ENCODE data around the gene BACH2.
"Not testable (repeated sequence)": the region's sequence is repeated elsewhere in the genome, so short reads cannot be mapped to it uniquely, and the experiment has no call there.

Gene BACH2

DNA sequence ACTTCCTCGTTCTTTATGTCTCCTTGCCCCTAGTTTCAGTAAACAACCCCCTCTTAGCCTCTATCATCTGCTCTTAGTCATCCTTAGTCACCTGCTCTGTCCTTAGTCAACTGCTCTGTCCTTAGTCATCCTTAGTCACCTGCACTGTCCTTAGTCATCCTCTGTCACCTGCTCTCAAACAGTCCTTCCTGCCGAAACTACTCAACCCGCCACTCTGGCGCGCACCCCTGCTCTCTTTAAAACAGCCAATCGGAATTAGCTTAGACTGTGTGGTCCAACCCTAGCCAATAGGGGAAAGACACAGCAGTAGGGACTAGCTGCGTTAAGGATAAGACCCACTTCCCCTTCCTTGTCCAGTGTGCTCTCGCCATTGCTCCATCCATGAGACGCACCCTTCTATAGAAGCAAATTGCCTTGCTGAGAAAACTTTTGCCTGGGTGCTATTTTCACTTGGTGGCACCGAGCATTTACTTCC lies 73.9 kb downstream of the BACH2 start:
- peaks cover 27% of the 10 kb centered on the region for H3K4me1 Mint-ChIP-seq
- H3K4me3 Mint-ChIP-seq = no peak overlapping the region
- peaks cover 5% of the 10 kb centered on the region for H3K9me3 Mint-ChIP-seq
- H3K27me3 Mint-ChIP-seq = no peaks in the 10 kb centered on the region
- peak overlapping the region; percentile 35 for H3K27ac Mint-ChIP-seq
- peak; percentile 50 for ATAC-seq
- H3K36me3 Mint-ChIP-seq = peaks cover 9% of the 10 kb centered on the region

DNA sequence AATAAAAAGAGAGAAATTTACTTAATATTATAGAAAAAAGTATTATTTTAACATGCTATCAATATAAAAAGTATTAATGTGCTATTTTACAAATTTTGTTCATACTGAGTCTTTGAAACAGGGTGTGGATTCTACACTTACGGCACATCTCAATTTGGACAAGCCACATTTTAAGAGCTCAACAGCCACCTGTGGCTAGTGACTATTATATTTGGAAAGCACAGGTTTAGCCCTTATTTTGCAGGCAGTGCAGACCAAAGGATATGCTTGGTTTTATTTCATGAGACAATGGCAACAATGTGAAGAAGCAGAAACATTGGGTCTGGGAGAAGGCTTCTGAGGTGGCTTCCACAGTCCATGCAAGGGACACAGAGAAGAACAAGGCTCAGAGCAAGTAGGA lies 74.6 kb downstream of the BACH2 start:
- H3K4me1 Mint-ChIP-seq = peaks cover 20% of the 10 kb centered on the region
- H3K9me3 Mint-ChIP-seq = peaks cover 5% of the 10 kb centered on the region
- H3K4me3 Mint-ChIP-seq = no peak overlapping the region
- H3K36me3 Mint-ChIP-seq = peaks cover 9% of the 10 kb centered on the region
- no peak for ATAC-seq
- H3K27ac Mint-ChIP-seq = peak overlapping the region; percentile 35
- no peaks in the 10 kb centered on the region for H3K27me3 Mint-ChIP-seq

DNA sequence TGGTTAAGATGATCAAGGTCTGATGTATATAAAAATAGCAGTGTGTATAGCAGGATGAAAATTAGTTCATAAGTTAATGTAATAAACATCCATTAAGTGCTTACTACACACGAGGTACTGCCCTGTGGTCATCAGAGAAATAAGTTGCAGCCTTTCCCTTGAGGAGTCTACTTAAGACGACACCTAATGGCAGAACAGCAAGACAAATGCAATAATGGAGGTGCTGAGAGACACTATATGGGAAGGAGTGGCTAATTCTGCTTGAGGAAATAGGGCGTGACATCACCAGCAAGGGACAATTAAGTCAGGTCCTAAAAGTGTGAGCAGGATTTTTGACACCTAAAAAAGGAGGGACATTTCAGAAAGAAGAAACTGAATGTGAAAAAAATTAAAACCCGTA lies 75.2 kb downstream of the BACH2 start:
- Mint-ChIP-seq H3K27me3 (no peaks in the 10 kb centered on the region), H3K9me3 (peaks cover 5% of the 10 kb centered on the region), H3K36me3 (peaks cover 9% of the 10 kb centered on the region), H3K4me3 (no peak overlapping the region), H3K4me1 (peaks cover 18% of the 10 kb centered on the region), H3K27ac (peak overlapping the region; percentile 35)
- ATAC-seq = no peak

DNA sequence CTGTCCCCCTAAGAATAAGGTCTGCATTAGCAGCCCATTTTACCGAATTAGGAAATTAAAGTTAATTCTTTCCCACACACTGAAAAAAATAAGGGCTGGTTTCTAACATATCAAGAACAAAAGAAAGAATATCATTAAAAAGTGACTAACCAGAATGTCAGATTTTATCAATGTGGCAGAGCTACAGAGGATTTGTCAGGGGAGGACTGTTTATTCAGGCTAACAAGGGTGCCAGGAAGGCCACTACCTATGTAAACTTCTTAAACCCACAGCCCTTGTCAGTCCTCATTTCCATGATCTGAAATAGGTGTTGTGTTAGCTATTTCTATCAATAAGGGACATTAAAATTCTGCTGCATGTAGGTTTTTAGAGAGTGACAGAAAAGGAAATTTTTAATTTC lies 76.4 kb downstream of the BACH2 start:
- Mint-ChIP-seq H3K27ac (no peak overlapping the region), H3K27me3 (no peaks in the 10 kb centered on the region), H3K4me1 (peaks cover 18% of the 10 kb centered on the region), H3K36me3 (peaks cover 9% of the 10 kb centered on the region), H3K4me3 (no peak overlapping the region), H3K9me3 (peaks cover 5% of the 10 kb centered on the region)
- no peak for ATAC-seq

DNA sequence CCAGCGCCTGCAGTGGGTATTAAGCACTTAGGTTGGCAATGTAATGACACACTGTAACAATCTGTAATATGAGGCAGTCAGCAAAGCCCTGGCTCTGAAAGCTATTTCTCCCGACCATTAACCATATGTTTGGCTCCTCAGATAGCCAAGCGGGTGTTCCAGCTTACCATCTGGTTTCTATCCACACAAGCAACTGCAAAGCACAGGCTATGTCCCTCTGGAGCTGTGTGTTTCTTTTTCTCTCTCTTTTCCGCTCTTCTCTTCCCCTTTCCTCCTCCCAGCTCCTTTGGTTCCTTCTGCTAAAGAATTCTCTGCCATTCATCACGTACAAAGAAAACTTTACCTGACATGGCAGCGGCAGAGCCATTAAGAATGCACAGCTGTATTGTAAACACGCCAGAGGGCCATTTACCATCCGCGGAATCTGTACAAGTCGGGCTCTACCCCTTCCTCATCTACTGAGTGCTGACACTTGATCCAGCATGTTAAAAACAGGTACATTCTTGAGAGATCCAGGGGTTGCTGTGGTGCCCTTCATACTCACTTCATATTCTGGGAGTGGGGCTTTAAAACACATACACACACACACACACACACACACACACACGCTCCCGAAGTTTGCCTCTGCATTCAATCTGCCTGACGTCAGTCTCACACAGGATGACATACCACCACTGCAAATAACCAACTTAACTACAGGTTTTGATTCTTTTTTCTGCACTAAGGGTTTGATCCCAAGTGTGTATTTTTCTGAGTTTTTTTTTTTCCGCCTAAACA lies 77.2 kb downstream of the BACH2 start:
- Mint-ChIP-seq H3K36me3 (peaks cover 9% of the 10 kb centered on the region), H3K9me3 (peaks cover 5% of the 10 kb centered on the region), H3K27me3 (no peaks in the 10 kb centered on the region), H3K27ac (no peak overlapping the region), H3K4me3 (no peak overlapping the region), H3K4me1 (peaks cover 19% of the 10 kb centered on the region)
- no peak for ATAC-seq

DNA sequence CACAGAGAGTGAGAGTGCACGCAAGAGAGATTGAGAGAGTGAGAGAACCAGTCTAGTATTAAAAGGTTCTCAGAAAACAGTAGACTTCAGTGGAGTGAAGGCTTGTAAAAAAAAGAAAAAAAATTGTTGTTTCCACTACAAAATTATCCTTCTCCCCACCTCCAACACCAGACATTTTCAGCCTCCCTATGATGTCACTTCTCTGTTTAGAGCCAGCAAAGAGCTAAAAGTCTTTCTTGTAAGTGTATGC lies 77.8 kb downstream of the BACH2 start:
- H3K27me3 Mint-ChIP-seq = no peaks in the 10 kb centered on the region
- peaks cover 9% of the 10 kb centered on the region for H3K36me3 Mint-ChIP-seq
- H3K9me3 Mint-ChIP-seq = peaks cover 5% of the 10 kb centered on the region
- H3K4me1 Mint-ChIP-seq = peaks cover 24% of the 10 kb centered on the region
- no peak overlapping the region for H3K4me3 Mint-ChIP-seq
- H3K27ac Mint-ChIP-seq = no peak overlapping the region
- no peak for ATAC-seq

DNA sequence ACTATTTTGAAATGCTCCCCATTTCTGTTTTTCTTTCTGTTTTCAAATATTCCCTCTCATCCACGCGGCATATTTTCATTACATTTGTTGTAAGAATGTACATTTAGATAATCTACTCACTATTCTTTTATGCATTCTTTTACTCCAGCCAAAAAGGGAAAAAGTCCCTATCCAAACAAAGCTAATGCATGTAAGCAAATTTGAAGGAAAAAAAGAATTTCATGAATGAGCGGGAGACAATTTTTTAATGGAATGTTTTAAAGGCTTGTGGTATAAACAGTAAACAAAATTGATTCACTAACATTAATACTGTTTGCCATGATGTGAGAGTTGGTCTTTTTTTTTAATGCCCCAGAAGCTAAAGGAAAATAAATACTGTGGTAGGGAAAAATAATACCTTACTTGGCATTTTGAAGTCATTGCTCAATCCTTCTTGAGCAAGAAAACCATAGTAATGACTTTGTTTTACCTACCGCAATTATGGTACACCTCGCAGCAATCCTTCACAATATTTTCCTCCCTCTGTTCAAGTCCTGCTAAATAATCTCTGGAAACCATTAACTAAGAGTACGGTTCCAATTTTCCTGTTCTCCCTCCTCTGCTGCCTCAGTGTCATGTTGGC lies 79.0 kb downstream of the BACH2 start:
- Mint-ChIP-seq H3K4me1 (peaks cover 33% of the 10 kb centered on the region), H3K27ac (no peak overlapping the region), H3K36me3 (peaks cover 2% of the 10 kb centered on the region), H3K4me3 (no peak overlapping the region), H3K27me3 (no peaks in the 10 kb centered on the region), H3K9me3 (peaks cover 2% of the 10 kb centered on the region)
- no peak for ATAC-seq

DNA sequence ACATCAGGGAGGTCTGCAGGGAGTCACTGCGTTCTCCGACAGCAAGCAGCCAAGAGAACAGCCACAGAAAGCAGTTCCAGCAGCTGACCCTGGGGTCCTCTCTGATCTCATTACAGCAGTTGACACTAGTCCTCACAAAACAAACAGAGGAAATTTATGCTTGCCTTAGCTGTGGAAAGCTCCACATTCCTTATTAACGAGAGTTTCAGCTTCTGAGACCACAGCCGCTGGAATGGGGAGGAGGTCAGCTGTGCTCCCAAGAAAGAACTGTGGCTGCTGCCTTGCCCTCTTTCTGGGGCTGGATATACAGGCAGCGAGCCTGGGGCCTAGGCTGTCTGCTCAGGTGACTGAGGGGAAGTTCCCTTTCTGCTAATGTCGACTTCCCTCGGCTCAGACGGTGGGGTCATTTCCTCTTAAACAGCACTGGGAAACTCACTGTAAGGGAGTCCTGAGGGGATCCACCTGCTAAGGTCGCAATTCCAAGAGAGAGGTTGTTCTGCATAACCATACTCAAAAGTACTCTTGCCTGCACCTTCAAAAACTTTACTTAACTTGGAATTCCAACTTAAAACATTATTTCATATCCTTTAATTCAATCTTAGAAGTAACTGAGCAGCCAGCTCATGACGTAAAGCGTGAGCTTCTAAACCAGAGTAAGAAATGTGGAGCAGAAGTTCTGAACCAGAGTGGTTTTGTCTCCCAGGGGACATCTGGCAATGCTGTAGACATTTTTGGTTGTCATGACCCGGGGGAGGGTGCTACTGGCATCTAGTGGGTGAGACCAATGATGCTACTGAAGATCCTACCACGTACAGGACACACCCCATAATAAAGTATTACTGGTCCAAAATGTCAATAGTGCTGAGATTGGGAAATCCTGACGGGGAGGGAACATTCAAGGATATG lies 80.3 kb downstream of the BACH2 start:
- no peak overlapping the region for H3K27ac Mint-ChIP-seq
- peak overlapping the region; percentile 68 for H3K4me3 Mint-ChIP-seq
- peak; percentile 94 for ATAC-seq
- no peaks in the 10 kb centered on the region for H3K9me3 Mint-ChIP-seq
- no peaks in the 10 kb centered on the region for H3K36me3 Mint-ChIP-seq
- no peaks in the 10 kb centered on the region for H3K27me3 Mint-ChIP-seq
- peaks cover 31% of the 10 kb centered on the region for H3K4me1 Mint-ChIP-seq

DNA sequence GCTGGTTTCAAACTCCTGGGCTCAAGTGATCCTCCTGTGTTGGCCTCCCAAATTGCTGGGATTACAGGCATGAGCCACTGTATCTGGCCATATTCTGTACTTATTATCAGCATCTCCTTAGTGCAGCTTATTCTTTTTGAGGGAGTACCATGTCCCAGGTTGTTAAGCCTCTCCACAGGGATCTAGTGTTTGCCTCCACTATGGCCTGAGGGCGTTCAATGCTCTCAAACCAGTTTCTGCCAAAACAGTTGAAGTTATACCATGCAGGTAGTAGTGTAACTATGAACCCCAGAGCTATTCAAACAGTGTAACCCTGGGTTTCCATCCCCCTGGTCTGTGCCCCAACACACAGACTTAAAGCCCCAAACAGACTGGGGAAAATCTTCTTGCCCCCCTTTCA lies 81.7 kb downstream of the BACH2 start:
- Mint-ChIP-seq H3K4me1 (peaks cover 34% of the 10 kb centered on the region), H3K27me3 (no peaks in the 10 kb centered on the region)

DNA sequence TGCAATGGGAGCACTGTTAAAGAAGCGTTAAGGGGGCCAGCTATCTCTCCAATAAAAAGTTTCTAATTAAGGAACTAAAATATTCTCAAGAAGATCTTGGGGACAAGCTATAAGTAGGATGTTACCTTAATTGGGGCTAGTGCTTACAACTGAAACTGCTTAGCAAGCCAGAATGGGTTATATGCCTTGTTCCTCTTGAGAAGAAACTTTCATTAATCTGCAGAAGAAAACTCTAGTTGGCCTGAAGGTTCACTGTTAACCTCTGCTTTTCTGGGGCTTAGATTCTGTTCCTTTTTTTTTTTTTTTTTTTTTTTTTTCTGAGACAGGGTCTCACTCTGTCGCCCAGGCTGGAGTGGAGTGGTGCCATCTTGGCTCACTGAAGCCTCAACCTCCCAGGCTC lies 82.2 kb downstream of the BACH2 start:
- no peak overlapping the region for H3K27ac Mint-ChIP-seq
- H3K4me3 Mint-ChIP-seq = no peak overlapping the region
- H3K4me1 Mint-ChIP-seq = peaks cover 34% of the 10 kb centered on the region
- H3K27me3 Mint-ChIP-seq = no peaks in the 10 kb centered on the region
- H3K9me3 Mint-ChIP-seq = no peaks in the 10 kb centered on the region
- H3K36me3 Mint-ChIP-seq = no peaks in the 10 kb centered on the region
- ATAC-seq = peak; percentile 37

More for the DNA sequence above, 81.7 kb downstream of the BACH2 start:
- Mint-ChIP-seq H3K36me3 (no peaks in the 10 kb centered on the region), H3K27ac (no peak overlapping the region), H3K4me3 (no peak overlapping the region), H3K9me3 (no peaks in the 10 kb centered on the region)
- no peak for ATAC-seq

DNA sequence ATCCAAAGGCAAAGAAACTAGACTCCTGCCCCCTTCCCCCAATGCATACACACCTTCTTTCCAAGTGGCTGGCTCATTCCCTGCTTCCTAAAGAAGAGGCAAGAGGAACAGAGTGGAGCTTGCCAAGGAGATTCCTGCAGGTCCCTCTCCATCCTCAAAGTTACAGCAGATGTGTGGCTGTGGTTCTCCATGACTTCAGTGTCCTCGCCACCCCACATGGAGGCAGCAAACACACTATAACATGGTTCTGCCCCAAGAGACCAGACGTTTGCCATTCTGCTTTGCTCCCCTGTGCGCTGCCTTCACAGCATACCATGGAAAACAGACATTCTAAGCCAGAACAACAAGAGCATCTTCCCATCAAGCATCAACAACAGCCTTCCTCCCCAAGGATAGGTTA lies 84.4 kb downstream of the BACH2 start:
- H3K27me3 Mint-ChIP-seq = no peaks in the 10 kb centered on the region
- H3K4me3 Mint-ChIP-seq = no peak overlapping the region
- H3K36me3 Mint-ChIP-seq = no peaks in the 10 kb centered on the region
- H3K9me3 Mint-ChIP-seq = no peaks in the 10 kb centered on the region
- no peak overlapping the region for H3K27ac Mint-ChIP-seq
- peaks cover 44% of the 10 kb centered on the region for H3K4me1 Mint-ChIP-seq
- no peak for ATAC-seq

DNA sequence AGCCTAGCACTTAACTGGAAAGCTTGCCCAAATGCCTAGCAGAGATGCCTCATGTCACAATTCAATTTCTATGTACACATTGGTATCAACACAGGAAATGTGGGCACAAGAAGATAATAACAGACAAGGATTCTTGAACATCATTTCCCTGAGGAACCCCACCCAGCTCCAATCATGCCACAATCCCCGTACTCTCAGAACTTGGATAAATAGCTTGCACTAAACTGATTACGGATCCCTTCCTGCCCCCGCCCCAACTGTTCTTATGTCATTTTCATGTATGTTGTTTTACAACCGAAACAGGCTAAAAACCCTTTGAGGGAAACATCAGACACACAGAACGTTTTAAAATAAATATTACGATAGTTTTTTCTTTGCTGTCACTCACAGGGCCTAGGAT lies 87.1 kb downstream of the BACH2 start:
- Mint-ChIP-seq H3K27me3 (no peaks in the 10 kb centered on the region), H3K4me1 (peaks cover 44% of the 10 kb centered on the region), H3K27ac (no peak overlapping the region), H3K4me3 (no peak overlapping the region), H3K36me3 (peaks cover 11% of the 10 kb centered on the region), H3K9me3 (no peaks in the 10 kb centered on the region)
- ATAC-seq = no peak

DNA sequence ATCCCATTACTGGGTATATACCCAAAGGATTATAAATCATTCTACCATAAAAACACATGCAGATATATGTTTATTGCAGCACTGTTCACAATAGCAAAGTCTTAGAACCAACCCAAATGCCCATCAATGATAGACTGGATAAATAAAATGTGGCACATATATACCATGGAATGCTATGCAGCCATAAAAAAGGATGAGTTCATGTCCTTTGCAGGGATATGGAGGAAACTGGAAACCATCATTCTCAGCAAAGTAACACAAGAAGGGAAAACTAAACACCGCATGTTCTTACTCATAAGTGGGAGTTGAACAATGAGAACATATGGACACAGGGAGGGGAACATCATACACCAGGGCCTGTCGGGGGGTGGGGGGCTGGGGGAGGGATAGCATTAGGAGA lies 88.0 kb downstream of the BACH2 start:
- H3K27me3 Mint-ChIP-seq, H3K27ac Mint-ChIP-seq, ATAC-seq, H3K9me3 Mint-ChIP-seq, H3K4me3 Mint-ChIP-seq: not testable (repeated sequence)
- Mint-ChIP-seq H3K36me3 (peaks cover 16% of the 10 kb centered on the region), H3K4me1 (peaks cover 40% of the 10 kb centered on the region)

DNA sequence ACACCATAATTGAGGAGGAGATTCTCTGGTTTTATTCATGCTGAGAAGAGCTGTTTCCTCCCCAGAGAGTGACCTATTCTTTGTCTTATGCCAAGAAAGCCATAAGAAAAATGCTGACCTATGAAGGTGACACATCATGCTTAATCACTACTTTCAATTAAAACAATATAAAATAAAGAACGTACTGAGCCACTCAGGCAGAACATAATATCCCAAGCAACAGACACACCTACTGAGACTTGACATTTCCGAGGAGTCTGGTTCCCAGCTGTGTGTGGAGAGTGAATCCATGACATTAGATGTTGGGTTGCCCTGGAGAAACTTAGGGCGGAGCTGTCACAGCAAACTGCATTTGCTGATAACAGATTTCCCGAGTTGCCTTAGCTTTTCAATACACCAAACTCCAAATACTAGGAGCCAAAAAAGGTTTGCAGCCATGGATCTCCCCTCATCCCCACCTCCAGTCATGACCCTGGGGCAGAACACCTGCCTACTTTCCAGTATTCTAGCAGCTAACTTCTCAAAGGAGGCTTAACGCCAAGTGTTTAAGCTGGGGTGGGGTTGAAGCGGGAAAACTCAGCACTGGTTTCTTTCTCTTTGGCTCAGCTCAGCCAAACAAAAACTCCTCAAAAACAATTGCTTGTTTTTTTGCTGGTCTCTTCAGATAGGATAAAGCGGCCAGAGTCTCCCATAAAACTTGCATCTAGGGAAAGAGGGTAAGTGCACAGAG lies 92.2 kb downstream of the BACH2 start:
- Mint-ChIP-seq H3K4me3 (no peak overlapping the region), H3K27me3 (no peaks in the 10 kb centered on the region), H3K4me1 (peaks cover 26% of the 10 kb centered on the region), H3K9me3 (no peaks in the 10 kb centered on the region), H3K27ac (no peak overlapping the region), H3K36me3 (peaks cover 29% of the 10 kb centered on the region)
- ATAC-seq = no peak

DNA sequence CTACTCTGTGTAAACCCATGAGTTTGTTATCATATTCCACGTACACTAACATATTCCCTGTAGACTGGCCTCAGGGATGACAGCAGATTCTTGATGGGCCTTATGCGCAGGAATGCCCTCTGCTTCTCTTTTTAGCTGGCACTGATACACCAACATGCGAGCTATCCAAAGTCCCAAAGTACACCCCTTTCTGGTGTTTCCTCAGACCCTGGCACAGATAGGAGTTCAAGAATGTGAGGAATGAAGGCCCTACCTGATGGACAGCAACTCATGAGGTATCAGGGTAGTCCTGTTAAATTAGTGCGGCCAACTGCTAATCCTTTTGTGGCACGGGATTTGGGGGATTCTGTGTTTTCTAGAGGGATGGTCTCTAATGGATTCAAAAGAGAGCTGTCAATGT lies 93.0 kb downstream of the BACH2 start:
- Mint-ChIP-seq H3K4me1 (peaks cover 31% of the 10 kb centered on the region), H3K27ac (no peak overlapping the region), H3K4me3 (no peak overlapping the region), H3K9me3 (no peaks in the 10 kb centered on the region), H3K36me3 (peaks cover 37% of the 10 kb centered on the region), H3K27me3 (no peaks in the 10 kb centered on the region)
- no peak for ATAC-seq

All from stimulated activated memory B cell treated with anti-CD40 and anti-IgM and Interleukin-4, amounts not matched to agents 10 μg/mL and 1 μg/mL and 100 μg/mL, for 72 hours (primary cell).